IMR-90 (cell line): Measurements from ENCODE around the gene RTP5. TPM values are rescaled to one million over a fixed set of nuclear protein-coding genes. Genes with fewer than 3 reads are reported as not detected.

Experiments used
- ATAC-seq: fragments of 200-7000 bp; cut with Tn5 transposase; 2 replicates; pipeline ENCODE4 v1.9.1; 2020; ENCODE audit warnings: low read depth, mild to moderate bottlenecking, moderate library complexity
- BruUV-seq: library from RNA; stranded (reverse); fragments of 400-500 nt; replicated peaks from 2 replicates; lab custom pipeline; 2021; lab: Mats Ljungman, UMichigan
- CTCF ChIA-PET: fragments of 300-600 bp; formaldehyde crosslinking; extraction: SDS; loops from one replicate; lab custom pipeline; 2021; ENCODE audit warnings: antibody characterized with exemption; lab: Yijun Ruan, JAX
- POLR2A ChIA-PET: fragments of 300-600 bp; sonication (Branson Sonifier 250); formaldehyde crosslinking; loops from one replicate; lab custom pipeline; 2022; ENCODE audit warnings: antibody characterized with exemption; ENCODE audit not compliant: unreplicated experiment; lab: Charles Lee
- DNase-seq: peaks from one replicate; pipeline ENCODE4 v3.0.0; 2013
- H2AFZ ChIP-seq: replicated peaks from 2 replicates; pipeline ENCODE3; 2013; ENCODE audit warnings: low read length, mild to moderate bottlenecking; ENCODE audit not compliant: poor library complexity
- H2AK5ac ChIP-seq: 2 replicates; pipeline ENCODE4 v1.6.1; 2013; ENCODE audit warnings: low read depth, low read length, inconsistent platforms
- H2AK9ac ChIP-seq: replicated peaks from 2 replicates; pipeline ENCODE3; 2013; ENCODE audit warnings: mild to moderate bottlenecking, low read depth, low read length, moderate library complexity; ENCODE audit not compliant: poor library complexity
- H2BK120ac ChIP-seq: 2 replicates; pipeline ENCODE4 v1.6.1; 2013; ENCODE audit warnings: low read depth, low read length, inconsistent platforms
- H2BK15ac ChIP-seq: 3 replicates; pipeline ENCODE4 v1.6.1; 2013; ENCODE audit warnings: low read depth, low read length, inconsistent platforms
- H2BK20ac ChIP-seq: 2 replicates; pipeline ENCODE4 v1.6.1; 2013; ENCODE audit warnings: low read depth, mild to moderate bottlenecking, inconsistent platforms, low read length, moderate library complexity
- H2BK5ac ChIP-seq: 2 replicates; pipeline ENCODE4 v1.6.1; 2013; ENCODE audit warnings: mild to moderate bottlenecking, low read depth, low read length, inconsistent platforms; ENCODE audit not compliant: poor library complexity, severe bottlenecking
- H3K14ac ChIP-seq: replicated peaks from 2 replicates; pipeline ENCODE4 v1.6.1; 2013; ENCODE audit warnings: low read depth, low read length, inconsistent platforms
- H3K18ac ChIP-seq: 2 replicates; pipeline ENCODE4 v1.6.1; 2013; ENCODE audit warnings: low read depth, low read length, control low read depth
- H3K23ac ChIP-seq: 2 replicates; pipeline ENCODE4 v1.6.1; 2013; ENCODE audit warnings: low read depth, low read length, inconsistent platforms
- H3K27ac ChIP-seq: 2 replicates; pipeline ENCODE4 v1.5.1; 2013; ENCODE audit warnings: mild to moderate bottlenecking, control low read depth, low read length; ENCODE audit not compliant: insufficient read depth
- H3K27me3 ChIP-seq: 2 replicates; pipeline ENCODE4 v1.6.1; 2013; ENCODE audit warnings: low read length; ENCODE audit not compliant: control insufficient read depth, insufficient read depth
- H3K36me3 ChIP-seq: 2 replicates; pipeline ENCODE4 v1.6.1; 2013; ENCODE audit warnings: low read length, mixed read lengths; ENCODE audit not compliant: control insufficient read depth, insufficient read depth
- H3K4ac ChIP-seq: 2 replicates; pipeline ENCODE4 v1.6.1; 2013; ENCODE audit warnings: low read depth, low read length, inconsistent platforms
- H3K4me1 ChIP-seq: 2 replicates; pipeline ENCODE4 v1.6.1; 2013; ENCODE audit warnings: low read length, mixed read lengths; ENCODE audit not compliant: control insufficient read depth, insufficient read depth
- H3K4me2 ChIP-seq: 2 replicates; pipeline ENCODE4 v1.6.1; 2013; ENCODE audit warnings: low read depth, mild to moderate bottlenecking, control low read depth, low read length, moderate library complexity
- H3K4me3 ChIP-seq: 2 replicates; pipeline ENCODE4 v1.5.1; 2013; ENCODE audit warnings: low read depth, mild to moderate bottlenecking, control low read depth, low read length, moderate library complexity; ENCODE audit not compliant: insufficient read depth
- H3K56ac ChIP-seq: 2 replicates; pipeline ENCODE4 v1.6.1; 2013; ENCODE audit warnings: low read length, inconsistent platforms; ENCODE audit not compliant: insufficient read depth; ENCODE audit errors: extremely low read depth
- H3K79me1 ChIP-seq, 2 experiments: 2 replicates each; pipeline ENCODE4 v1.6.1; 2013; ENCODE audit warnings: low read length in 2 of 2, inconsistent platforms in 1 of 2, low read depth in 1 of 2
- H3K9ac ChIP-seq: 2 replicates; pipeline ENCODE4 v1.6.1; 2013; ENCODE audit warnings: low read depth, low read length, control low read depth
- H3K9me1 ChIP-seq: 2 replicates; pipeline ENCODE4 v1.6.1; 2013; ENCODE audit warnings: low read length, inconsistent platforms; ENCODE audit not compliant: insufficient read depth
- H3K9me3 ChIP-seq: 2 replicates; pipeline ENCODE4 v1.6.1; 2013; ENCODE audit warnings: low read length; ENCODE audit not compliant: control insufficient read depth, insufficient read depth
- H4K20me1 ChIP-seq: 2 replicates; pipeline ENCODE4 v1.6.1; 2013; ENCODE audit warnings: low read length, inconsistent platforms; ENCODE audit not compliant: insufficient read depth
- H4K5ac ChIP-seq: 2 replicates; pipeline ENCODE4 v1.6.1; 2013; ENCODE audit warnings: mild to moderate bottlenecking, low read depth, low read length, control low read depth
- H4K8ac ChIP-seq, 2 experiments: 2 replicates each; pipeline ENCODE4 v1.6.1; 2013; ENCODE audit warnings: low read depth in 2 of 2, low read length in 2 of 2, control low read depth in 1 of 2, inconsistent platforms in 1 of 2
- H4K91ac ChIP-seq: 2 replicates; pipeline ENCODE4 v1.6.1; 2013; ENCODE audit warnings: low read depth, low read length, inconsistent platforms; ENCODE audit not compliant: insufficient read depth
- CHD1 ChIP-seq: IDR thresholded peaks from 2 replicates; pipeline ENCODE4 v1.6.1; 2012; ENCODE audit warnings: low read depth, low read length, improper control_type of control experiment
- CTCF ChIP-seq: conservative IDR thresholded peaks from 2 replicates; pipeline ENCODE4 v1.5.1; 2012; ENCODE audit warnings: mild to moderate bottlenecking, low read depth, low read length, improper control_type of control experiment
- MXI1 ChIP-seq: IDR thresholded peaks from 2 replicates; pipeline ENCODE4 v1.6.1; 2012; ENCODE audit warnings: low read depth, mild to moderate bottlenecking, low read length, moderate library complexity, borderline replicate concordance
- NFE2L2 ChIP-seq: fragments of 150-350 bp; IDR thresholded peaks from 2 replicates; pipeline ENCODE4 v1.6.1; 2016; ENCODE audit warnings: low read depth, mild to moderate bottlenecking, low read length
- SMC3 ChIP-seq: fragments of 150-350 bp; IDR thresholded peaks from 2 replicates; pipeline ENCODE4 v1.6.1; 2016; ENCODE audit warnings: low read depth, mild to moderate bottlenecking, antibody characterized with exemption, low read length, moderate library complexity
- USF2 ChIP-seq: fragments of 150-350 bp; IDR thresholded peaks from 2 replicates; pipeline ENCODE4 v1.6.1; 2017; ENCODE audit warnings: mild to moderate bottlenecking, antibody characterized with exemption, low read length, low read depth
- WGBS, 2 experiments: methylation state at CpG; one replicate each; pipeline versions ENCODE4 v1.1.5 to v1.1.7; 2013; ENCODE audit warnings: missing lambda C conversion rate in 2 of 2; ENCODE audit not compliant: insufficient read length in 1 of 2; ENCODE audit errors: extremely low coverage in 2 of 2; 5-methylcytosine and 5-hydroxymethylcytosine counted together
- dilution Hi-C: fragments of 300-500 bp; cut with HindIII; formaldehyde crosslinking; loops from one replicate; pipeline ENCODE4 v1.14.3; 2018; ENCODE audit warnings: low sequenced_read_pairs; ENCODE audit not compliant: unreplicated experiment
- in situ Hi-C: fragments of 300-500 bp; cut with MboI; formaldehyde crosslinking; loops from 3 replicates; pipeline ENCODE4 v1.14.3; 2019; ENCODE audit warnings: low sequenced_read_pairs, inconsistent platforms, mixed read lengths
- intact Hi-C: fragments of 100-400 bp; cut with micrococcal nuclease; formaldehyde crosslinking; loops from 2 replicates; pipeline ENCODE4 v1.10.0; 2022
- polyA plus RNA-seq, 3 experiments: library from polyadenylated mRNA; depleted of rRNA; stranded (reverse); fragments of >200 nt; gene quantifications; 2 replicates each; pipeline ENCODE4 v1.2.3, GENCODE V29; 2012; ENCODE audit warnings: low replicate concordance in 1 of 3
- total RNA-seq: library from RNA; depleted of rRNA; stranded (reverse); fragments of >200 nt; gene quantifications from 2 replicates; pipeline ENCODE4 v1.2.3, GENCODE V29; 2012
- TF ChIP-seq, protein P1 (sequence below): fragments of 150-350 bp; IDR thresholded peaks from 2 replicates; pipeline ENCODE4 v1.6.1; 2016; ENCODE audit warnings: low read depth, mild to moderate bottlenecking, low read length, moderate library complexity, borderline replicate concordance

The RTP5 gene
- total and polyA plus RNA-seq, 2 of the 4 experiments (the other 2 are of a cell fraction) = not detected

GRCh38 chr2:241873081-241873802, 3.7 kb downstream of the RTP5 start:
- POLR2A ChIA-PET = no interaction called here
- no peak overlapping the region for H2AFZ ChIP-seq
- no peak overlapping the region for H4K5ac ChIP-seq
- CTCF ChIA-PET = no interaction called here
- H3K18ac ChIP-seq = no peak overlapping the region
- no peaks in the 10 kb centered on the region for H3K9me1 ChIP-seq
- H2BK20ac ChIP-seq = no peak overlapping the region
- no TSS peak for BruUV-seq
- H3K4me2 ChIP-seq = no peak overlapping the region
- H3K27ac ChIP-seq = no peak overlapping the region
- dilution Hi-C loops (no loop called here), intact Hi-C loops (loop anchor here (10.0 kb wide), 1 partner anchor 168 kb away; the partner anchor contains the start of gene ING5), in situ Hi-C loops (no loop called here)
- no peak overlapping the region for H3K56ac ChIP-seq
- DNase-seq = no peak
- no peaks in the 10 kb centered on the region for H3K79me1 ChIP-seq
- no peak overlapping the region for H4K91ac ChIP-seq
- H3K4ac ChIP-seq = no peak overlapping the region
- H3K27me3 ChIP-seq = peaks cover 20% of the 10 kb centered on the region
- H2AK5ac ChIP-seq = no peak overlapping the region
- no peak overlapping the region for H3K9ac ChIP-seq
- no peaks in the 10 kb centered on the region for H4K20me1 ChIP-seq
- H3K14ac ChIP-seq = no peak overlapping the region
- no peak overlapping the region for H2BK5ac ChIP-seq
- TF ChIP-seq CTCF (no peak), CHD1 (no peak), NFE2L2 (no peak), USF2 (no peak), SMC3 (no peak), MXI1 (no peak)
- TF ChIP-seq, protein P1, sequence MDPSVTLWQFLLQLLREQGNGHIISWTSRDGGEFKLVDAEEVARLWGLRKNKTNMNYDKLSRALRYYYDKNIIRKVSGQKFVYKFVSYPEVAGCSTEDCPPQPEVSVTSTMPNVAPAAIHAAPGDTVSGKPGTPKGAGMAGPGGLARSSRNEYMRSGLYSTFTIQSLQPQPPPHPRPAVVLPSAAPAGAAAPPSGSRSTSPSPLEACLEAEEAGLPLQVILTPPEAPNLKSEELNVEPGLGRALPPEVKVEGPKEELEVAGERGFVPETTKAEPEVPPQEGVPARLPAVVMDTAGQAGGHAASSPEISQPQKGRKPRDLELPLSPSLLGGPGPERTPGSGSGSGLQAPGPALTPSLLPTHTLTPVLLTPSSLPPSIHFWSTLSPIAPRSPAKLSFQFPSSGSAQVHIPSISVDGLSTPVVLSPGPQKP = no peak
- ATAC-seq = no peak
- no peak overlapping the region for H2BK120ac ChIP-seq
- H3K4me1 ChIP-seq = no peaks in the 10 kb centered on the region; the same call in 1 of the 2 replicates
- no peak overlapping the region for H2AK9ac ChIP-seq
- no peak overlapping the region for H4K8ac ChIP-seq
- H3K9me3 ChIP-seq = no peaks in the 10 kb centered on the region
- no peak overlapping the region for H3K4me3 ChIP-seq
- no peaks in the 10 kb centered on the region for H3K36me3 ChIP-seq
- H2BK15ac ChIP-seq = no peak overlapping the region
- 87% methylated on average over 12 of the region's 54 CpGs; no CpG with 5 or more reads in 1 of the 2 experiments for WGBS, 2 experiments
- H3K23ac ChIP-seq = no peak overlapping the region
